K562 (cell line): Measurements from ENCODE around the gene RNF2. TPM values are rescaled to one million over a fixed set of nuclear protein-coding genes. Genes with fewer than 3 reads are reported as not detected.

Experiments
- ATAC-seq: fragments of 200-7000 bp; cut with Tn5 transposase; 3 replicates; pipeline ENCODE4 v1.9.1; 2020; ENCODE audit warnings: moderate library complexity
- BruUV-seq: library from RNA; stranded (reverse); fragments of 400-500 nt; replicated peaks from 2 replicates; lab custom pipeline; 2021; lab: Mats Ljungman, UMichigan
- CTCF ChIA-PET: fragments of 300-600 bp; formaldehyde crosslinking; extraction: SDS; loops from one replicate; lab custom pipeline; 2021; ENCODE audit warnings: low intra/inter-chr PET ratio; lab: Yijun Ruan, JAX
- POLR2A ChIA-PET: fragments of 300-600, 350-650 bp; sonication (Branson Sonifier 250); formaldehyde crosslinking; extraction: SDS; loops from one replicate; lab custom pipeline; 2021; ENCODE audit warnings: antibody characterized with exemption, inconsistent platforms; lab: Yijun Ruan, JAX
- DNase-seq, 4 experiments: peaks; one replicate each; pipeline versions ENCODE4 v3.0.0 to v3.0.0-alpha.2; 2011 to 2018; ENCODE audit warnings: low spot score in 3 of 4, mixed read lengths in 3 of 4; ENCODE audit errors: extremely low read depth in 1 of 4
- FAIRE-seq: peaks from 2 replicates; lab custom pipeline; 2011; peaks lifted over from hg19 to GRCh38; lab: Jason Lieb, UNC
- H2AFZ ChIP-seq: 2 replicates; pipeline ENCODE4 v1.6.0; 2011; ENCODE audit warnings: low read depth, low read length, control low read depth, inconsistent platforms
- H3K27ac ChIP-seq: fragments of 200-600 bp; 3 replicates; pipeline ENCODE4 v1.8.0; 2011; ENCODE audit warnings: low read depth, mild to moderate bottlenecking, control low read depth, inconsistent platforms, low read length, moderate library complexity, mixed read lengths; ENCODE audit errors: extremely low read depth
- H3K27me3 ChIP-seq, 2 experiments: fragments of 300-600 bp in 1 of 2; 2 replicates in 1 of 2; 3 replicates in 1 of 2; pipeline versions ENCODE4 v1.6.0 to v1.8.0; 2011; ENCODE audit warnings: inconsistent platforms in 2 of 2, low read length in 2 of 2, mild to moderate bottlenecking in 1 of 2, mixed read lengths in 1 of 2, moderate library complexity in 1 of 2; ENCODE audit not compliant: control insufficient read depth in 2 of 2, insufficient read depth in 2 of 2
- H3K36me3 ChIP-seq: fragments of 300-600 bp; 3 replicates; pipeline ENCODE4 v1.8.0; 2011; ENCODE audit warnings: mild to moderate bottlenecking, low read length, inconsistent platforms; ENCODE audit not compliant: control insufficient read depth, insufficient read depth
- H3K4me1 ChIP-seq, 2 experiments: fragments of 200-600 bp in 1 of 2; replicated peaks in 1 of 2; 2 replicates in 1 of 2; 3 replicates in 1 of 2; pipeline versions ENCODE4 v1.5.1 to v1.8.0; 2011; ENCODE audit warnings: inconsistent platforms in 2 of 2, low read length in 2 of 2, mild to moderate bottlenecking in 1 of 2, mixed read lengths in 1 of 2, moderate library complexity in 1 of 2; ENCODE audit not compliant: control insufficient read depth in 2 of 2, insufficient read depth in 2 of 2
- H3K4me2 ChIP-seq: 2 replicates; pipeline ENCODE4 v1.6.1; 2011; ENCODE audit warnings: low read length, control low read depth, inconsistent platforms, mixed read lengths; ENCODE audit not compliant: insufficient read depth
- H3K4me3 ChIP-seq: fragments of 200-600 bp; sonication (generic), shearing (Covaris generic); 2 replicates; pipeline ENCODE4 v1.5.1; 2016; ENCODE audit warnings: control low read depth, inconsistent platforms
- H3K79me2 ChIP-seq: fragments of 200-600 bp; 3 replicates; pipeline ENCODE4 v1.8.0; 2011; ENCODE audit warnings: low read length, inconsistent platforms; ENCODE audit not compliant: control insufficient read depth, insufficient read depth
- H3K9ac ChIP-seq, 2 experiments: 2 replicates each; pipeline versions ENCODE4 v1.6.0 to v1.6.1; 2011; ENCODE audit warnings: low read depth in 2 of 2, low read length in 2 of 2, control low read depth in 1 of 2, inconsistent platforms in 1 of 2, mild to moderate bottlenecking in 1 of 2, mixed read lengths in 1 of 2; ENCODE audit not compliant: insufficient read depth in 1 of 2
- H3K9me1 ChIP-seq: one replicate; pipeline ENCODE4 v1.6.0; 2011; ENCODE audit warnings: inconsistent platforms, mild to moderate bottlenecking, low read length, moderate library complexity; ENCODE audit not compliant: control insufficient read depth, insufficient read depth
- H3K9me3 ChIP-seq: replicated peaks from 2 replicates; pipeline ENCODE4 v1.5.1; 2011; ENCODE audit warnings: low read depth, low read length, inconsistent platforms; ENCODE audit not compliant: control insufficient read depth, insufficient read depth
- H4K20me1 ChIP-seq: replicated peaks from 2 replicates; pipeline ENCODE4 v1.6.1; 2011; ENCODE audit warnings: low read length, inconsistent platforms, mixed read lengths; ENCODE audit not compliant: control insufficient read depth, insufficient read depth
- ARID1B ChIP-seq: fragments of 450-650 bp; IDR thresholded peaks from 2 replicates; pipeline ENCODE4 v1.6.1; 2016; ENCODE audit warnings: antibody characterized with exemption, mild to moderate bottlenecking, inconsistent platforms
- FOXP1 ChIP-seq: sonication (generic); formaldehyde crosslinking; IDR thresholded peaks from 2 replicates; pipeline ENCODE4 v1.8.0; 2022; ENCODE audit warnings: mild to moderate bottlenecking, missing genetic modification reagents
- MAFK ChIP-seq: IDR thresholded peaks from 2 replicates; pipeline ENCODE4 v1.6.1; 2011; ENCODE audit warnings: low read length, improper control_type of control experiment
- MYNN ChIP-seq, 2 experiments: sonication (generic); formaldehyde crosslinking in 1 of 2; IDR thresholded peaks; 2 replicates each; pipeline versions ENCODE4 v1.5.0 to v1.6.1; 2016 to 2020; ENCODE audit warnings: antibody characterized with exemption in 1 of 2, missing genetic modification reagents in 1 of 2
- NEUROD1 ChIP-seq: fragments of 150-350 bp; IDR thresholded peaks from 2 replicates; pipeline ENCODE4 v1.6.1; 2014; ENCODE audit warnings: borderline replicate concordance, low read length, low read depth; ENCODE audit not compliant: partially characterized antibody
- SAP30 ChIP-seq: fragments of 200-600 bp; sonication (generic); IDR thresholded peaks from 2 replicates; pipeline ENCODE4 v1.6.1; 2012; ENCODE audit warnings: borderline replicate concordance, low read depth, mild to moderate bottlenecking, moderate library complexity, low read length, control low read depth, inconsistent platforms; ENCODE audit not compliant: insufficient read depth, poor library complexity, severe bottlenecking
- SRSF7 ChIP-seq: fragments of 200-400 bp; formaldehyde crosslinking; optimal IDR thresholded peaks from 2 replicates; pipeline ENCODE3; 2017; ENCODE audit warnings: mild to moderate bottlenecking, low read depth, low read length
- ZNF253 ChIP-seq: fragments of 250-450 bp; sonication (Bioruptor Pico); conservative IDR thresholded peaks from 2 replicates; pipeline ENCODE4 v1.6.1; 2021; ENCODE audit warnings: mild to moderate bottlenecking
- ZNF431 ChIP-seq: sonication (generic); formaldehyde crosslinking; IDR thresholded peaks from 2 replicates; pipeline ENCODE4 v1.8.0; 2022; ENCODE audit warnings: mild to moderate bottlenecking, missing genetic modification reagents
- ZNF507 ChIP-seq: conservative IDR thresholded peaks from 2 replicates; pipeline ENCODE4 v1.6.1; 2017; ENCODE audit warnings: missing genetic modification characterization, missing compliant biosample characterization
- ZNF609 ChIP-seq: sonication (generic); formaldehyde crosslinking; IDR thresholded peaks from 2 replicates; pipeline ENCODE4 v1.8.1; 2023; ENCODE audit warnings: missing genetic modification reagents, mild to moderate bottlenecking, borderline replicate concordance
- WGBS: fragments of 100-300 bp; shearing (Covaris generic); methylation state at CpG from one replicate; pipeline ENCODE4 v1.1.6; 2016; ENCODE audit warnings: low coverage, mixed read lengths; ENCODE audit not compliant: insufficient coverage; ENCODE audit errors: missing lambda C conversion rate; 5-methylcytosine and 5-hydroxymethylcytosine counted together
- in situ Hi-C: fragments of 300-500 bp; cut with MboI; formaldehyde crosslinking; loops from 4 replicates; pipeline ENCODE4 v1.15.0; 2018; ENCODE audit warnings: inconsistent platforms, mixed read lengths
- intact Hi-C: fragments of 100-400 bp; cut with micrococcal nuclease; formaldehyde crosslinking; loops from 2 replicates; pipeline ENCODE4 v1.14.2; 2022
- polyA plus RNA-seq, 8 experiments: library from polyadenylated mRNA; depleted of rRNA in 4 of 8; stranded (reverse) in 5 of 8; unstranded in 3 of 8; fragments of >200 nt; fragmentation: Nextera tagmentation in 2 of 8; fragmentation: Illumina TruSeq in 1 of 8; extraction: Ambion mirVana in 2 of 8; extraction: Trizol in 1 of 8; gene quantifications; 2 replicates each; pipeline versions ENCODE4 v1.2.1 to v1.2.3, GENCODE V29; 2011 to 2014; ENCODE audit warnings: inconsistent platforms in 1 of 8, missing spikeins in 1 of 8
- total RNA-seq, 7 experiments: library from RNA; depleted of rRNA in 6 of 7; stranded (reverse); fragments of >200 nt in 6 of 7; fragmentation: Illumina TruSeq in 2 of 7; extraction: Trizol in 2 of 7; gene quantifications; 2 replicates each; pipeline versions ENCODE4 v1.2.1 to v1.2.3, GENCODE V29; 2011 to 2021; ENCODE audit warnings: low replicate concordance in 1 of 7
- TF ChIP-seq, protein P1 (sequence below): fragments of 450-650 bp; conservative IDR thresholded peaks from 2 replicates; pipeline ENCODE4 v1.6.1; 2016; ENCODE audit warnings: missing genetic modification characterization, low read depth, mild to moderate bottlenecking, control low read depth, missing compliant biosample characterization

The RNF2 gene
- total and polyA plus RNA-seq, 9 of the 15 experiments (the other 6 are each of a cell fraction or from before 2014, with no cell fraction given) = 7.1 to 66.5 (median 32.9) TPM

DNA sequence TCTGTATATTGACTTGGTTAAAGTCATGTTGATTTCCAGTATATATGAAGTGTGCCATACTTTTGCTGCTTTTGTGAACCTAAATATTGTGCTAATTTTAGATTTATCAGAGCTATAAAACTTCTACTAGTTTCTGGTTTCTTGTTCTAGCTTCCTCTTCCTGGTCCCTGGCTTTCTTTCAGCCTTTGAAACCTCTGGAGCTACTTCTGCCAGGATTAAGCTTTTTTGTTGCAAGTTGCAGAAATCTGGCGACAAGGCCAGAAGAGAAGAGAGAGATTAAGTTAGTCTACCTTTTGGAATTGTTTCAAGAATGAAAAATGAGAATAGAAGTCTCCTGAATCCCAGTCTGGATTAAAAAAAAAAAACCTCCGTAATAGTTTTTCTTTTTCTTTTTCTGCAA is 13.5 kb downstream of the RNF2 start:
- no peak overlapping the region for H3K4me2 ChIP-seq
- POLR2A ChIA-PET = no interaction called here
- no peak overlapping the region for H3K4me3 ChIP-seq
- no peak for DNase-seq
- H3K9me3 ChIP-seq = no peaks in the 10 kb centered on the region
- no peaks in the 10 kb centered on the region for H4K20me1 ChIP-seq
- no peak overlapping the region for H3K27ac ChIP-seq
- ATAC-seq = no peak
- no peak for FAIRE-seq
- no TSS peak for BruUV-seq
- H3K4me1 ChIP-seq = peaks cover 0 to 11% of the 10 kb centered on the region in 2 experiments; a peak in 2 of 5 replicates
- CTCF ChIA-PET = no interaction called here
- no peak overlapping the region for H3K9ac ChIP-seq
- H3K79me2 ChIP-seq = peaks cover 98% of the 10 kb centered on the region
- no peak overlapping the region for H2AFZ ChIP-seq
- H3K27me3 ChIP-seq = no peaks in the 10 kb centered on the region
- no peaks in the 10 kb centered on the region for H3K9me1 ChIP-seq
- H3K36me3 ChIP-seq = 0 out of 3 replicates have a peak, but pooled peaks cover 3% of the 10 kb centered on the region
- intact Hi-C loops (no loop called here), in situ Hi-C loops (no loop called here)
- 100% methylated on average over 1 of the region's 2 CpGs for WGBS
- no peak for TF ChIP-seq MYNN (IDR thresholded peaks at IDR 0.05)
- TF ChIP-seq MYNN (CRISPR knock-in tag; IDR thresholded peaks at IDR 0.05) = no peak
- no peak for TF ChIP-seq NEUROD1
- no peak for TF ChIP-seq FOXP1
- TF ChIP-seq ZNF507 (tag) = no peak
- TF ChIP-seq, protein P1, sequence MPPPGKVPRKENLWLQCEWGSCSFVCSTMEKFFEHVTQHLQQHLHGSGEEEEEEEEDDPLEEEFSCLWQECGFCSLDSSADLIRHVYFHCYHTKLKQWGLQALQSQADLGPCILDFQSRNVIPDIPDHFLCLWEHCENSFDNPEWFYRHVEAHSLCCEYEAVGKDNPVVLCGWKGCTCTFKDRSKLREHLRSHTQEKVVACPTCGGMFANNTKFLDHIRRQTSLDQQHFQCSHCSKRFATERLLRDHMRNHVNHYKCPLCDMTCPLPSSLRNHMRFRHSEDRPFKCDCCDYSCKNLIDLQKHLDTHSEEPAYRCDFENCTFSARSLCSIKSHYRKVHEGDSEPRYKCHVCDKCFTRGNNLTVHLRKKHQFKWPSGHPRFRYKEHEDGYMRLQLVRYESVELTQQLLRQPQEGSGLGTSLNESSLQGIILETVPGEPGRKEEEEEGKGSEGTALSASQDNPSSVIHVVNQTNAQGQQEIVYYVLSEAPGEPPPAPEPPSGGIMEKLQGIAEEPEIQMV = no peak
- TF ChIP-seq ARID1B = no peak
- no peak for TF ChIP-seq SRSF7
- no peak for TF ChIP-seq ZNF431 (CRISPR knock-in tag)
- no peak for TF ChIP-seq MAFK
- TF ChIP-seq SAP30 = no peak
- TF ChIP-seq ZNF253 (CRISPR knock-in tag) = no peak
- no peak for TF ChIP-seq ZNF609 (CRISPR knock-in tag)
